ENCODE measurements around the gene ELOVL7.

GRCh38 chr5:60893521-60893920, 49.5 kb upstream of the ELOVL7 start:
- TF ChIP-seq CTCF (IDR thresholded peaks at IDR 0.05) (no peak), POLR2AphosphoS5 (IDR thresholded peaks at IDR 0.05; ENCODE audit: low read depth, low read length) (no peak), TCF7L2 (IDR thresholded peaks at IDR 0.05; ENCODE audit: low read depth, low read length) (no peak), SIN3A (IDR thresholded peaks at IDR 0.05; ENCODE audit: borderline replicate concordance, insufficient read depth, low read depth, low read length) (no peak)
